NCI-H2196 (cell line): ENCODE measurements around the gene WDR77.

Source experiments
- DNase-seq: peaks from one replicate; lab custom pipeline; 2025; ENCODE audit not compliant: unreplicated experiment; lab: John Stamatoyannopoulos, UW

WDR77 gene

GRCh38 chr1:111470596-111470995 lies 21.5 kb upstream of the WDR77 start:
- DNase-seq, result no peak

- DNase-seq, result no peak
Observed at GRCh38 chr1:111469539-111469938, 20.5 kb upstream of the WDR77 start.

DNA sequence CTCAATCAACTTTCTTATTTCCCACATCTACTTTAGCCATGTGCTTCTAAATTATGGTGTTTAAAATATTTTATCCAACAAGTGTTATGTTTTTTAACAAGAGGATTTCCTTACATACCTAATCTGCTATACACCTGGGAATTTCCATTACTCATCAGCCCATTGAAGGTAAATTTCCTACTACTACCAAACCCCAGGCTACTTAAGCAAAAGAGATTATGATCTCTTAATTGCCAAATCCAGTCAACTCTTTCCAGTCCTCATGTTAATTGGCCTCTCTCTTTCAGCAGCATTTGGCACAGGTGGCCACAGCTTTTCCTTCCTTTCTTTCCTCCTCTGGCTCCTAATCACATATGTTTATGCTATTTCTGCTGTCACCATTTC lies 19.7 kb upstream of the WDR77 start:
- DNase-seq, result no peak

GRCh38 chr1:111467865-111468716 lies 19.0 kb upstream of the WDR77 start:
- DNase-seq, result no peak

GRCh38 chr1:111466480-111466879 lies 17.4 kb upstream of the WDR77 start:
- no peak for DNase-seq

DNA sequence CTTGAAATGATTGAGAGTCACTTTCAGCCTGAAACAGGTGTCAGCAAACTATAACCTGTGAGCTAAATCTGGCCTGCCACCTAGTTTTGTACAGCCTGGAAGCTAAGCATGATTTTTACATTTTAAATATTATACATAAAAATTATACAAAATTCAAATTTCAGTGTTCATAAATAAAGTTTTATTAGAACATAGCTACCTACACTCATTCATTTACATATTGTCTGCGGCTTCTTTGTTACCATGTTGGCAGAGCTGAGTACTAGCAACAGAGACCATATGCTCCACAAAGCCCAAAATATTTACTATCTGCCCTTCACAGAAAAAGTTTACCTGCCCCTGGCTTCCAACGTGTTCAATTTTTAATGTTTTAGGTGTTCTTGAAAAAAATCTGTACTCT lies 16.7 kb upstream of the WDR77 start:
- no peak for DNase-seq

DNA sequence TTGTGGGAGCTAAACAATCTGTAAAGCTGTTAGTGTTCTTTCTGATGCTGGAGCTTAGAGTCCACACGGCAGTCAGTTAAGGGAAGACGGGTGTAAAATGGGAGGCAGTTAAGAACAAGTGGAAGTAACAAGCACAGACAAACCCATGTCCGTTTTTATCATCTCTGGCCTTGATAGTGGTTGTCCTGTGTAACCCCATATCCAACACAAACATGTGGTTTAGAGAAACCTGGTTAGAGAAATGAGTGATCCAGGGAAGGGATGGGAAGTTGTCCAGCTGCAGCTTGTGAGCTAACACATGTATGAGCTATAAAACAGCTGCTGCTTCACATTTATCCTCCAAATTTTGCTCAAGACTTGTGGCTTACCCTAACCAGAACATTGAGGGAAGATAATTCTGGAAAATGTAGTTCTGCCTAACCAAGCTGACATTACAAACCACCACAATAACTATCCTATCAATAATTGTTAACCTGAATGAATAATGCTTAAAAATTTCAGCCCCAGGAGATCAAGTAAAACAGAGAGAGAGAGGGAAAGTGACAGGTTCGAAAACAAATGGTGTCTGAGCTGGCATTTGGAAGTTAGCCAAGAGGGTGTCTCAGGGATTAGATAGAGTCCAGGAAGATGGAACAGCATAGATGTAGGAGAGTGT lies 14.1 kb upstream of the WDR77 start:
- no peak for DNase-seq

GRCh38 chr1:111462370-111463028 lies 13.4 kb upstream of the WDR77 start:
- DNase-seq, result no peak

DNA sequence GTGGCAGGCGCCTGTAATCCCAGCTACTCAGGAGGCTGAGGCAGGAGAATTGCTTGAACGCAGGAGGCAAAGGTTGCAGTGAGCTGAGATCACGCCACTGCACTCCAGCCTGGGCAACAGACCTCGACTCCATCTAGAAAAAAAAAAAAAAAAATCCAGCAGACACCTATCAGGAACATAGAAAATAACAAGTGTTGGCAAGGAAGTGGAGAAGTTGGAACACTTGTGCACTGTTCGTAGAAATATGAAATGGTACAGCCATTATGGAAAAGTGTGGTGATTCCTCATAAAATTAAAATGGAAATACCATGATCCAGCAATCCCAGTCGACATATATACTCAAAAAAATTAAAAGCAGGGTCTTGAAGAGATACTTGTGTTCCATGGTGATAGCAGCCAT lies 12.7 kb upstream of the WDR77 start:
- no peak for DNase-seq

DNA sequence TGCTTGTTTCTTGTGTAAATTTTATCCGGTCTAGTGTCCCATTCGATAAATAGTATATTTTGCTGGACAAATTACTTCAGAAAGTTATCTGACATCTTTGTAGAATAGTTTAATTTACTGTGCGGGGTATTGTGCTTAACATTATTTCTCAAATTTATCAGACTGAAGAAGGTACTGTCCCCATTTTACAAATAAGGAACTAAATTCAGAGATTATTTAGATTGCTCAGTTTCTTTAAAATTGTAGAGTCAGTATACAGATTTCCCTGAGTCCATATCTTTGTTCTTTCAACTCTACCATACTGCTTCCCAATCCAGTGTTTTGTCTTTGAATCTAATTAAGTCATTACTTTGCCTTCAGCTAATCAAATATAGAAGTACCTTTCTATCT lies 6.6 kb upstream of the WDR77 start:
- no peak for DNase-seq

DNA sequence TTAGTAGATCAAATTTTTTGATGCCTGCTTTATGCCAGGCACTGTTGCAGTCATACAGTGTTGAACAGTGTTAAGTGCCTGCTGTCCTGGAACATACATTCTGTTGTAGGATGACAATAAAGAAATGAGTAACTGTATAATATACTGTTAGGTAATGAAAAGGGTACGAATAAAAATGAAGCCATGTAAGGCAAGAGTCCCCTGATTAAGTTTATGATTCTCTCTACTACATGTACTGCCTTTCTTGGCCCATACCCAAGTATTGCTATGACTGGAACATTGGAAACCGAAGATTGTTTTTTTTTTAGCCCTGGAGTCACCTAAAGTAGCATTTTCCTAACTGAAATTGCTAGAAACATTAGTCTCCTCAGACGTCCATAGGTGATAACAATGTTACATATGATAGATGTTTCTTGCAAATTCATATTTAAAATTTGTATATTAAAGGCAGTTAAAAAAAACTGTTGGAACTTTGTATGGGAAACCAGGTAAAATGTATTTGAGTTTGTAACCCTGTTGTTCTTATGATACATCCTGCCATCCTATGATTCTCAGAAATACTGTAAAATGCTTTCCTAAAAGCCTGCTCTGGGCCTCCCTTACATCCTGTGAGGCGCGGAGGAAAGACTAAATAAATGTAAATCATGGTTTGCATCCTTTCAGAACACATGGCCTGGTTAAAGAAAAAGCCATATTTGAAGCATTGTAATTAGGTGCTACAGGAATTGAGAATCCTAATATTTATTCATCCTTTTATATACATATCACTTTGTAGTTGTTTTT lies 6.0 kb upstream of the WDR77 start:
- DNase-seq, result no peak

DNA sequence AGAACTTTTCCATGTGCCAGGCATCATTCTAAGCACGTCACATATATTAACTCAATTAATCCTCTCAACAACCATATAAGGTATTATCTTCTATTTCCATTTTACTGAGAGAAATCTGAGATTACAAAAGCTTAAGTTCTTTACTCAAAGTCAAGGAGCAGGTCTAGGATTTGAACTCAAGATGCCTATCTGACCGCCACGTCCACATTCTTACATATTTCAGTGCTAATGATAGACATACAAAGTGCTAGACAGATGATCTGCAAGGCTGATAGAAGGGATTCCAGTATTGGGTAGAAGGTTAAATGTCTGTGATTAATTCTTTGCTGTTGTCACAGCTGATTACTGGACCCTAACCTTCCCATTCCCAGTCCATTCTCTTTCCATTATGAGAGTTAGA lies 4.7 kb upstream of the WDR77 start:
- no peak for DNase-seq

- DNase-seq, result no peak
Observed at GRCh38 chr1:111452581-111452980, 3.5 kb upstream of the WDR77 start.

DNA sequence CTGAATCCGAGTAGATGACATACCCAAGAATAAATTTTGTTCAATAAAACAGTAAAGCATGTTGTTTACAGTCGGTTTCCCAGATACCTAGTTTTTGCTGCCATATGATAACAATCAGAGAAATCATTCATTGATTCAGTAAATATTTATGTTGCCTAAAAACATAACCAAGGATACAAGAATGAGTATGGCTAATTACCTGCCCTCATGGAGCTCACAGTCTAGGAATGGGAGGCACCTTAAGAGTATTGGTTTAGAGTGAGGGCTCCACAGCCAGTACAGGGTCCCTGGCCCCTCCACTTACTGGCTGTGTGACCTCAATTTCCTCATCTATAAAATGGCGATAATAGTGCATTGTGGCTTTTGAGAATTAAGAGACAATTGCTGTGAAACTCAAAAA lies 1.1 kb upstream of the WDR77 start:
- no peak for DNase-seq

- no peak for DNase-seq
Observed at GRCh38 chr1:111449703-111450017, 604 bp upstream of the WDR77 start.

- DNase-seq, result no peak
Observed at GRCh38 chr1:111448482-111448917, 556 bp downstream of the WDR77 start.

DNA sequence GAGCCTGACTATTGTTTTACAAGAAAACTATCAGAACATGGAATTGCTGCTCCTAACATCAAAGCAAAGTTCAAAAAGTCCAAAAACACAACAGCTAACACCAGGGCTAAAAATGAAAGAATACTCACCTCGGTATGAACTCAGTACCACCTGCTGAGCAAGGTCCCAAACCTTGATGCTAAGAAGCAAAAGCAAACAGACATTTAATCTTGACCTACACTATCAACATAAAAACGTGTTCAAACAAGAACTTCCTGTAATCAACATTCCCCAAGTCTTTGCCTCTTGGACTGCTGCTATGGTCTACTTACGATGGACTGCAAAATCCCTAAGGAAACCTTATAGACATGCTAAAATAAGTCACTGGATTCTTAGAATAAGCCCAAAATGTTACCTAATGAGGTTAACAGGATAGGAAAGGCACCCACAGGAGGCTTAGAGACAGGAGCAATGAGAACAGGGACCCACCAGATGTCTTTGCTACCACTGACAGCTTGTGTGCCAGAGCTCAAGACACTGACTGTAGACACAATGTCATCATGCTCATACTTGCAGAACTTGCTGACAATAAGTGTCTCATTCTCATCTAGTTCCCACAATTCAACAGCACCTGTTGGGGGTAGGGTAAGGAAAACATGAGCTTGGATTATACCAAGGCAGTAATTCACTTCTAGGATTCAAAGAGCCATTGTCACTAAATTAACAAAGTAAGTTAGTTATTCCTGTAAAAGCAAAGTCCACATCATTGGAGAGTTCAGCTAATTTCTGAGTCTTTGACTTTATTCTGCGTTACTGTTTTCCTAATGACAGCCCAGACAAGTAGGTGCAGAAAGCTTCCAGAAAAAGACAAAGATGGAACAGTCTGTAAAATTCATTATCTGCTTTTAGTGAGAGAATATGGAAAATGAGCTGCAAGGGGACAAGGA lies 1.8 kb downstream of the WDR77 start:
- DNase-seq, result no peak

DNA sequence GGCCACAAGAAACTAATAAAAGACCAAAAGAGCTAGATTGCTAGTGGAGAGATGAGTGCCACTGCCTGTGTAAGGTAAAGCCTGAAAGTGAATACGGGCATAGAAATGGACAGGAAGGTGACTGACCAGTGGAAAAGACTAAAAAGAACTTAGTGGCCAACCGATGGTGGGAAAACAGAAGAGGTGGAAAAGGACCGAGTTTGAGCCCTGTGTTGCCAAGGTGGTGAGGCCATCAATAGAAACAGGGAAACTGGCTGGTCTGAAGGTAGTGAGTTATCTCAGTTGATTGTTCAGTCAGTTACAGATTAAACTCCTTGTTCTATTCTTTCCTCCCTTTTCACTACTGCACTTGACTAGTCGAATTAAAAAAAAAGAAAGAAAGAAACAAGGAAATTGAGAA lies 2.5 kb downstream of the WDR77 start:
- DNase-seq, result no peak

GRCh38 chr1:111444031-111444430 lies 5.0 kb downstream of the WDR77 start:
- no peak for DNase-seq

DNA sequence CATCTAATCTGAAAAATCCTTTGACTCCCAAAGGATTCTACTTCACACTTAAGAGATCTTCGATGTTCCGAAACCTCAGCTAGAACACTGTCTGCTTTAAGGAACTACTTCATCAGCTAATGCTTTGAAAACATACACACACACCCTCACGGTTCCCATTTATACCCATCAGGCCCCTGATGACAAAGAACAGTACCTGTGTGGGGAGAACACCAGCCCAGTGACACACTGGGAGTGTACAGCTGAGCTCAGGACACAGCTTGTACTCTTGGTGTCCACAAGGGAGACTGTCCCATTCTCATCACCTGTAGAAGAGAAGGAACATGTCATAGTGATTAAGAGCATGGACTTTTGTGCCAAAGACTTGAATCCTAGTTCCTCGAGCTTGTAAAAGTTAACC lies 6.6 kb downstream of the WDR77 start:
- DNase-seq, result no peak
